IPS DF 4.7 (cell line): Measurements from ENCODE around the gene AMD1.
"Not testable (repeated sequence)": the region's sequence is repeated elsewhere in the genome, so short reads cannot be mapped to it uniquely, and the experiment has no call there.

Source experiments
- DNase-seq: peaks from one replicate; pipeline ENCODE4 v3.0.0-alpha.2; 2013; ENCODE audit warnings: low spot score; ENCODE audit errors: extremely low read depth

Gene AMD1

DNA sequence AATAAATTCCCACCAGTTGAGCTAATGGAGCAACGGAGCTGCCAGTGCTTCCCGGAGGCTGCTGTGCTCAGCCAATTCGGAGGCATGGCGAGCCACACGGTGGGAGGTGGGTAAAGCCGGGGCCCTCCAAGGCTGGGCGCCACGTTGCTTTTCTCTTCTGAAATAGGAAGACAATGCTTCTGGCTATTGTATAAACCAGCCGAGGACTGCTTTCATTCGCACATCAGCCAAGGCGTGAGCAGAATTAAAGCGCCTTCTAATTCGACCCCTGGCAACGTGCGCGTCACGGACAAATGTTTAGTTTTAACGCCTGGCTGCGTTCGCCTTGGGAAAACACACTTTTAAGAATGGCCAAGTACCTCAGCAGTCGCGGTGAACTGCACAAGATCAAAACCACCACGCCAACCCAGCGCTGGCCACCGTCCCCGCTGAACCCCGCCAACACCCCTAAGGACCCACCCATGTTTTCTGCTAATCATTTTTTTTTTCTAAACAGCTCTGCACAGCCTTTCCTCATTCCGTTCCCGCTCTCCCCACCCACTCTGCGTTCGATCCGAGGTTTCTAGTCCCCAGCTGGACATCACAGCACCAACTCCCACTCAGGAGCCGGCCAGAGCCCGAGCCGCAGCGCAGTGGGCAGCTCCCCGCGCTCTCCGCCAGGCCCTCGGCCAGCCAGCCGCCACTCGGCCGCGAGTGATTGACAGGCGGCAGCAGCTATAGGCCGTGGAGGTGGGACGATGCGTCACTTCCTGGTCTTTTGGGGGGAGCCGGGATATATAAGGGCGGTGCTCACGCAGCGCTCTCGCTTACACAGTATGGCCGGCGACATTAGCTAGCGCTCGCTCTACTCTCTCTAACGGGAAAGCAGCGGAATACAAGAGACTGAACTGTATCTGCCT lies at the start of gene AMD1:
AMD1 (plus strand) TSS at position 805 of the 899 bp plus-strand sequence. CDS start 321 bp downstream, outside the sequence.
- peak; percentile 89 for DNase-seq

- no peak for DNase-seq
These were observed 48.1 kb upstream of the AMD1 start for GRCh38 chr6:110826236-110827129.

DNA sequence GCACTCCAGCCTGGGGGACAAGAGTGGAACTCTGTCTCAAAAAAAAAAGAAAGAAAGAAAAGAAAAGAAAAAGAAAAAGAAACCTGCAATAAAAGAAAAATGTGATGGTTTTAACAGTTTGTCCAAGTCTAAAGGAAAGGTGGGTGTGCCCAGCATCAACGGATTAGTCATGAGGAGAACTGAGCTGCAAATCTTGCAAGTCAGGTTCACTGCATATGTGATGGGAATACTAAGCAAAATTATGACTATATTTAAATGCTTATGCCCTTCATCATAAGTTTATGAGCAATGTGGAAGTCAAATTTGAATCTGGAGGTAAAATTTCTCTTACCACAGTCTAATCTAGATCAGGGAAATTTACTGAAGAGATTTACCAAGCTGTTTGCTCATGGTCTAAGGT lies 46.2 kb upstream of the AMD1 start:
- no peak for DNase-seq

DNA sequence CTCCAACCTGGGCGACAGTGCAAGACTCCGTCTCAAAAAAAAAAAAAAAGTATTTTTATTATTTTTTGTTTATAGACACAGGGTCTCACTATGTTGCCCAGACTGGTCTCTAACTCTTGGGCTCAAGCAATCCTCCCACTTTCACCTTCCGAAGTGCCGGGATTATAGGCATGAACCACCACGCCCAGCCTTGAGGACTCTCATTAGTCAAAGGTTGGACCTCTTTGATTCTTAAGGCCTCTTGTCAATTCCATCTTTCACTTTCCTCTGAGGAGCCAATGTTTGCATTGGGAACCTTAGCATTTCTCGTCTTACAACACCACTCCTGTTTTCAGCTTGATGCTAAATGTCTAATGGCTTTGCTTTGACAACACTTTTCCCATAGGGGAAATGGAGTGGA lies 43.2 kb upstream of the AMD1 start:
- DNase-seq: no peak

GRCh38 chr6:110833831-110834230 lies 40.8 kb upstream of the AMD1 start:
- no peak for DNase-seq

DNA sequence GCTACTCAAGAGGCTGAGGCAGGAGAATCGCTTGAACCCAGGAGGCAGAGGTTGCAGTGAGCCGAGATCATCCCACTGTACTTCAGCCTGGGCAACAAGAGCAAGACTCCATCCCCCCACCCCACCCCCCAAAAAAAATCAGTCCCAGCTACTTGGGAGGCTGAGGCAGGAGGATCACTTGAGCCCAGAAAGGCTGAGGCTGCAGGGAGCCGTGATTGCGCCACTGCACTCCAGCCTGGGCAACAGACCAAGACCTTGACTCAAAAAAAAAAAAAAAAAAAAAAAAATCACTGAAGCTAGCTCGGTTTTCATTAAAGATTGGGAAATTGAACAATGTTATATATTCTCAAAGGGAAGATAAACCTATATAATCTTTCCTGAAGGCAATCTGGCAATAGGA lies 38.8 kb upstream of the AMD1 start:
- not testable (repeated sequence) for DNase-seq

DNA sequence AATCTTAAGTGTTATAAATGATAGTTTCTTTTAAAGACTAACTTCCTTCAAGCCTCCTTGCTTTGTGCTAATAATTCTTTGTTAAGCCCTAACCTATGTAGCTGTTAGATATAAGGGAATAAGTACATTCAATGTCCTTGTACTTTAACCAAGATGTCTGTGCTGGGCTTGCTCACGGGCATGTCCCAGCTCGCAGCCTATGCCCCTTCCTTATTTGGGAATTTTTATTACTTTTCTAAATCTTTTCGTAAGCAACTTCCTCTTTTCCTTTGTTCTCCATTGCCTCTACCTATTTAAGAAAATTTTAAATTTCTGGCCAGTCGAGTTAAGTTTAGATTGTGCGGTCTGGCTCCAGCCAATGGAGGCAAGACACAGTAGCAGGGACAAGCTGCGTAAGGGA lies 33.3 kb upstream of the AMD1 start:
- DNase-seq: no peak

- DNase-seq: no peak
These were observed 24.8 kb upstream of the AMD1 start for GRCh38 chr6:110849781-110850180.

DNA sequence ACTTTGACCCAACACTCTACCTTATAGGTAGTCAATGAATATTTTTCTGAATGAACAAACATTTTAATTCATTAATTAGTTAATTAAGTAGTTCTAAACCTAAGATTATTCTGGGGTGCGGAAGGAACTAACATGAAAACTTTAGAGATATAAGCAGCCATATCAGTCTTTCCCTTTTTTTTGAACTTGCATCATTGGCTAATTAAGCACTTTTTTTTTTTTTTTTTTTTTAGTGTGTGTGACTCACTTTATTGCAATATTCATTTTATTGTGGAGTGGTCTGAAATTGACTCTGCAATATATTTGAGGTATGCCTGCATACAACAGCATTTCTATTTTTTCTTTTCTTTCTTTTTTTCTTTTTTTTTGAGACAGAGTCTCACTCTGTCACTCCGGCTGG lies 21.8 kb upstream of the AMD1 start:
- no peak for DNase-seq

- DNase-seq: no peak
These were observed 20.7 kb upstream of the AMD1 start for GRCh38 chr6:110853754-110854477.

- no peak for DNase-seq
These were observed 18.3 kb upstream of the AMD1 start for GRCh38 chr6:110856296-110856695.

DNA sequence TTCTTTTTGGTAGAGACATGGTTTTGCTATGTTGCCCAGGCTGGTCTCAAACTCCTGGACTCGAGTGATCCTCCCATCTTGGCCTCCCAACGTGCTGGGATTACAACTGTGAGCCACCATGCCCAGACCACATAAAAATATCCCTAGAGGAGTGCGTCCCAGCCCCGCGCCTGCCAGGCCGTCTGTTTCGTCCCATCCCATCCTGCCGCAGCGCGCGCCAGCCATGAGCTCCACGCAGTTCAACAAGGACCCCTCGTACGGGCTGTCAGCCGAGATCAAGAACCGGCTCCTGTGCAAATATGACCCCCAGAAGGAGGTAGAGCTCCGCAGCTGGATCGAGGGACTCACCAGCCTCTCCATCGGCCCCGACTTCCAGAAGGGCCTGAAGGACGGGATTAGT lies 16.6 kb upstream of the AMD1 start:
- no peak for DNase-seq

DNA sequence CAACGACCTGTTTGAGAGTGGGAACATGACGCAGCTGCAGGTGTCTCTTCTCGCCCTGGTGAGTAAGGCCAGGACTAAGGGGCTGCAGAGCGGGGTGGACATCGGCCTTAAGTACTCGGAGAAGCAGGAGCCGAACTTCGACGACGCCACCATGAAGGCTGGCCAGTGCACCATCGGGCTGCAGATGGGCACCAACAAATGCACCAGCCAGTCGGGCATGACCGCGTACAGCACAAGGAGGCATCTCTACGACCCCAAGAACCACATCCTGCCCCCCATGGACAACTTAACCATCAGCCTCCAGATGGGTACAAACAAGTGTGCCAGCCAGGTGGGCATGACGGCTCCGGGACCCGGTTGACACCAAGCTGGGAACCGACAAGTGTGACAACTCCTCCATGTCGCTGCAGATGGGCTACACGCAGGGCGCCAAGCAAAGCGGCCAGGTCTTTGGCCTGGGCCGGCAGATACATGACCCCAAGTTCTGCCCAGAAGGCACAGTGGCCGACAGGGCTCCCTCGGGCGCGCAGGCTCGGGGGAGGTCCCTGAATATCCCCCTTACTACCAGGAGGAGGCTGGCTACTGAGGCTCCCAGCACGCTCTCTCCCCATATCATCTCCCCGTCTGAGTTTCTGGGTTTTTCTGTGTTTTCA lies 15.9 kb upstream of the AMD1 start:
- DNase-seq: no peak

DNA sequence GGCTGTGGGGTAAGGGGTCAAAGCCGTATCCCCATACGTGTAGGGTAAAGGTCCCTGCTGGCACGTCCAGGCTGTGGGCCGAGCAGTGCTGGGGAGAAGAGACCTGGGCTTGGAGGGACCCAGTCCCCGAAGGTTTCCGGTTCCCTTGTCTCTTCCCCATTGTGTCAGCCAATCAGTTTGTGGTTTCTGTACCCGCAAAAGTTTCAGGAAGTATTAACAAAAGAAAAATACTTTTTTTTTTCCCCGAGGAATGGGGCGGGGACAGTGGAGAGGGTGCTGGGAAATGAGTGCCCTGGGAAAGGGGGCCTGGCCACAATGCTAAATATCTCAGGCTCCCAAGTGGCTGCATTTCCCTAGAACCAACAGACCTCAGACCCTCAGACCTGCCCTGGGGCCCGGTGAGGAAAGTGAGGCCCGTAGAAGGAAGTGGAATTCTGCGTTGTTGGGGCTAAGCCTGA lies 15.2 kb upstream of the AMD1 start:
- no peak for DNase-seq

- DNase-seq: no peak
These were observed 9.8 kb upstream of the AMD1 start for GRCh38 chr6:110864824-110865223.

- DNase-seq: no peak
These were observed 429 bp downstream of the AMD1 start for GRCh38 chr6:110874880-110875547.

GRCh38 chr6:110875548-110876169 lies 1.1 kb downstream of the AMD1 start:
- no peak for DNase-seq

- DNase-seq: no peak
These were observed 1.7 kb downstream of the AMD1 start for GRCh38 chr6:110876170-110876773.

GRCh38 chr6:110876806-110877564 lies 2.4 kb downstream of the AMD1 start:
- DNase-seq: no peak
